Endothelial cell of umbilical vein (primary cell): ENCODE results near the gene ARSJ. TPM values are rescaled to one million over a fixed set of nuclear protein-coding genes. Genes with fewer than 3 reads are reported as not detected.

ENCODE experiments used
- Bru-seq: library from RNA; stranded (reverse); fragments of 400-500 nt; gene quantifications from one replicate; lab custom pipeline; 2021; lab: Mats Ljungman, UMichigan
- BruChase-seq, 2 experiments: library from RNA; stranded (reverse); fragments of 400-500 nt; gene quantifications; one replicate each; lab custom pipeline; 2021; lab: Mats Ljungman, UMichigan
- BruUV-seq: library from RNA; stranded (reverse); fragments of 400-500 nt; replicated peaks from 2 replicates; lab custom pipeline; 2021; lab: Mats Ljungman, UMichigan
- CTCF ChIA-PET: fragments of 300-600, 350-600 bp; sonication (Branson Sonifier 250); formaldehyde crosslinking; loops from one replicate; lab custom pipeline; 2021; ENCODE audit warnings: antibody characterized with exemption, inconsistent platforms; lab: Charles Lee
- POLR2A ChIA-PET: fragments of 300-600, 350-600 bp; sonication (Branson Sonifier 250); formaldehyde crosslinking; loops from one replicate; lab custom pipeline; 2021; ENCODE audit warnings: antibody characterized with exemption, inconsistent platforms; lab: Charles Lee
- DNase-seq: peaks from one replicate; pipeline ENCODE4 v3.0.0-alpha.2; 2011; ENCODE audit warnings: low read depth, low spot score
- FAIRE-seq: peaks from 2 replicates; lab custom pipeline; 2011; peaks lifted over from hg19 to GRCh38; lab: Jason Lieb, UNC
- H2AFZ ChIP-seq: 2 replicates; pipeline ENCODE4 v1.6.0; 2012; ENCODE audit warnings: low read depth, low read length, control low read depth, inconsistent platforms
- H3K27ac ChIP-seq: 2 replicates; pipeline ENCODE4 v1.5.1; 2011; ENCODE audit warnings: low read depth, mild to moderate bottlenecking, control low read depth, low read length, moderate library complexity; ENCODE audit not compliant: insufficient read depth
- H3K27me3 ChIP-seq, 2 experiments: 2 replicates each; pipeline versions ENCODE4 v1.6.0 to v1.6.1; 2011; ENCODE audit warnings: low read length in 2 of 2, mixed read lengths in 1 of 2; ENCODE audit not compliant: control insufficient read depth in 2 of 2, insufficient read depth in 2 of 2
- H3K36me3 ChIP-seq, 2 experiments: 2 replicates in 1 of 2; 3 replicates in 1 of 2; pipeline ENCODE4 v1.5.1; 2011; ENCODE audit warnings: low read length in 2 of 2, mild to moderate bottlenecking in 1 of 2, moderate library complexity in 1 of 2; ENCODE audit not compliant: control insufficient read depth in 2 of 2, insufficient read depth in 2 of 2; ENCODE audit errors: extremely low read depth in 1 of 2
- H3K4me1 ChIP-seq: 3 replicates; pipeline ENCODE4 v1.5.1; 2011; ENCODE audit warnings: mild to moderate bottlenecking, low read length; ENCODE audit not compliant: control insufficient read depth, insufficient read depth; ENCODE audit errors: extremely low read depth
- H3K4me2 ChIP-seq: 2 replicates; pipeline ENCODE4 v1.6.1; 2011; ENCODE audit warnings: low read length, control low read depth, mixed read lengths; ENCODE audit not compliant: insufficient read depth
- H3K4me3 ChIP-seq, 3 experiments: fragments of 200-600 bp in 1 of 3; sonication (generic), shearing (Covaris generic) in 1 of 3; replicated peaks in 1 of 3; 2 replicates each; pipeline ENCODE4 v1.5.1; 2011 to 2016; ENCODE audit warnings: control low read depth in 3 of 3, low read length in 3 of 3, mild to moderate bottlenecking in 2 of 3, inconsistent platforms in 1 of 3, low read depth in 1 of 3, moderate library complexity in 1 of 3; ENCODE audit not compliant: insufficient read depth in 1 of 3
- H3K79me2 ChIP-seq: 2 replicates; pipeline ENCODE4 v1.6.0; 2012; ENCODE audit warnings: low read length, inconsistent platforms; ENCODE audit not compliant: control insufficient read depth, insufficient read depth
- H3K9ac ChIP-seq: replicated peaks from 2 replicates; pipeline ENCODE3; 2011; ENCODE audit warnings: low read length, control low read depth; ENCODE audit not compliant: insufficient read depth; ENCODE audit errors: extremely low read depth
- H3K9me1 ChIP-seq: replicated peaks from 3 replicates; pipeline ENCODE4 v1.6.0; 2011; ENCODE audit warnings: mild to moderate bottlenecking, low read length; ENCODE audit not compliant: control insufficient read depth, insufficient read depth; ENCODE audit errors: extremely low read depth
- H3K9me3 ChIP-seq: replicated peaks from 2 replicates; pipeline ENCODE4 v1.5.1; 2012; ENCODE audit warnings: low read length, inconsistent platforms; ENCODE audit not compliant: control insufficient read depth, insufficient read depth
- H4K20me1 ChIP-seq: replicated peaks from 2 replicates; pipeline ENCODE3; 2011; ENCODE audit warnings: mild to moderate bottlenecking, low read length; ENCODE audit not compliant: control insufficient read depth, insufficient read depth; ENCODE audit errors: extremely low read depth
- EZH2 ChIP-seq: IDR thresholded peaks from 2 replicates; pipeline ENCODE4 v1.6.1; 2012; ENCODE audit warnings: borderline replicate concordance, low read depth, mild to moderate bottlenecking, moderate library complexity, low read length, inconsistent platforms; ENCODE audit not compliant: severe bottlenecking
- FOS ChIP-seq: IDR thresholded peaks from 2 replicates; pipeline ENCODE4 v1.6.1; 2011; ENCODE audit warnings: mild to moderate bottlenecking, low read length, moderate library complexity, borderline replicate concordance; ENCODE audit not compliant: insufficient read depth
- GATA2 ChIP-seq: IDR thresholded peaks from 2 replicates; pipeline ENCODE4 v1.7.0; 2011; ENCODE audit warnings: low read depth, mild to moderate bottlenecking, moderate library complexity, mixed read lengths, low read length; ENCODE audit not compliant: insufficient read length, insufficient read depth
- JUN ChIP-seq: IDR thresholded peaks from 2 replicates; pipeline ENCODE4 v1.6.1; 2011; ENCODE audit warnings: borderline replicate concordance, low read depth; ENCODE audit not compliant: insufficient read length, insufficient read depth
- MYC ChIP-seq: IDR thresholded peaks from one replicate; pipeline ENCODE4 v1.6.1; 2011; ENCODE audit warnings: mild to moderate bottlenecking, low read depth, low read length
- POLR2A ChIP-seq: IDR thresholded peaks from 2 replicates; pipeline ENCODE4 v1.6.1; 2012; ENCODE audit warnings: low read depth, mild to moderate bottlenecking, control low read depth, low read length
- POLR2AphosphoS5 ChIP-seq: IDR thresholded peaks from 2 replicates; pipeline ENCODE4 v1.6.1; 2012; ENCODE audit warnings: low read depth, mild to moderate bottlenecking, control low read depth, low read length, moderate library complexity; ENCODE audit not compliant: insufficient read depth
- dilution Hi-C: fragments of 300-500 bp; cut with MboI; formaldehyde crosslinking; loops from one replicate; pipeline ENCODE4 v1.15.0; 2019; ENCODE audit warnings: low sequenced_read_pairs; ENCODE audit not compliant: extremely low pct_ligation_motif_present
- intact Hi-C: fragments of 100-400 bp; cut with micrococcal nuclease; formaldehyde crosslinking; loops from one replicate; pipeline ENCODE4 v1.10.0; 2022
- long read RNA-seq: library from polyadenylated mRNA; stranded (forward); transcript quantifications from one replicate; pipeline ENCODE4 v2.0.0, GENCODE V29; 2021
- polyA minus RNA-seq, 3 experiments: library from RNA; depleted of rRNA, polyadenylated mRNA; stranded (reverse); fragments of >200 nt; gene quantifications; 1 replicate in 1 of 3; 2 replicates in 2 of 3; pipeline ENCODE4 v1.2.3, GENCODE V29; 2011
- polyA plus RNA-seq, 4 experiments: library from polyadenylated mRNA; depleted of rRNA in 3 of 4; stranded (reverse) in 3 of 4; unstranded in 1 of 4; fragments of >200 nt; gene quantifications; 2 replicates each; pipeline versions ENCODE4 v1.2.1 to v1.2.3, GENCODE V29; 2011 to 2012; ENCODE audit warnings: missing spikeins in 1 of 4
- total RNA-seq: library from RNA; stranded (reverse); gene quantifications from 2 replicates; pipeline ENCODE4 v1.2.3, GENCODE V29; 2021
- TF ChIP-seq, protein P1 (sequence below), 2 donors: IDR thresholded peaks; 1 replicate in 1 of 2; 2 replicates in 1 of 2; pipeline ENCODE4 v1.5.1; 2011; ENCODE audit warnings: low read length in 2 of 2, mild to moderate bottlenecking in 2 of 2, moderate library complexity in 2 of 2, control low read depth in 1 of 2, inconsistent platforms in 1 of 2, low read depth in 1 of 2; ENCODE audit not compliant: insufficient read depth in 1 of 2; ENCODE audit errors: extremely low read depth in 1 of 2
- TF ChIP-seq, protein P2 (sequence below): IDR thresholded peaks from 2 replicates; pipeline ENCODE4 v1.6.1; 2011; ENCODE audit not compliant: insufficient read depth, insufficient read length

The ARSJ gene
- total RNA-seq (44.0 and 50.0 TPM in 2 replicates), polyA plus RNA-seq (16.3 and 21.9 TPM in 2 replicates), polyA minus RNA-seq (45.1 and 46.4 TPM in 2 replicates), Bru-seq, nascent RNA (percentile 95 among the genes with signal in this experiment), BruChase-seq, experiment 1, labeled RNA remaining after a 6-hour chase (percentile 73 among the genes with signal in this experiment), BruChase-seq, experiment 2, labeled RNA remaining after a 2-hour chase (percentile 75 among the genes with signal in this experiment)
- 21.2 and 22.9 TPM in 2 replicates for polyA plus RNA-seq (2011; cell fraction: cytosol; rRNA removed)
- 30.7 and 36.0 TPM in 2 replicates for polyA plus RNA-seq (2011; cell fraction: nucleus; rRNA removed)
- polyA plus RNA-seq (2012) = 37.8 and 39.0 TPM in 2 replicates
- 0.41 TPM for polyA minus RNA-seq (2011; cell fraction: cytosol; rRNA and poly(A)+ RNA removed)
- polyA minus RNA-seq (2011; cell fraction: nucleus; rRNA and poly(A)+ RNA removed) = 120 and 128 TPM in 2 replicates
- long read RNA-seq, partial matches to known transcripts = 27 of 69 reads
- long read RNA-seq, other reads (novel, unspliced or antisense) = 42 of 69 reads

DNA sequence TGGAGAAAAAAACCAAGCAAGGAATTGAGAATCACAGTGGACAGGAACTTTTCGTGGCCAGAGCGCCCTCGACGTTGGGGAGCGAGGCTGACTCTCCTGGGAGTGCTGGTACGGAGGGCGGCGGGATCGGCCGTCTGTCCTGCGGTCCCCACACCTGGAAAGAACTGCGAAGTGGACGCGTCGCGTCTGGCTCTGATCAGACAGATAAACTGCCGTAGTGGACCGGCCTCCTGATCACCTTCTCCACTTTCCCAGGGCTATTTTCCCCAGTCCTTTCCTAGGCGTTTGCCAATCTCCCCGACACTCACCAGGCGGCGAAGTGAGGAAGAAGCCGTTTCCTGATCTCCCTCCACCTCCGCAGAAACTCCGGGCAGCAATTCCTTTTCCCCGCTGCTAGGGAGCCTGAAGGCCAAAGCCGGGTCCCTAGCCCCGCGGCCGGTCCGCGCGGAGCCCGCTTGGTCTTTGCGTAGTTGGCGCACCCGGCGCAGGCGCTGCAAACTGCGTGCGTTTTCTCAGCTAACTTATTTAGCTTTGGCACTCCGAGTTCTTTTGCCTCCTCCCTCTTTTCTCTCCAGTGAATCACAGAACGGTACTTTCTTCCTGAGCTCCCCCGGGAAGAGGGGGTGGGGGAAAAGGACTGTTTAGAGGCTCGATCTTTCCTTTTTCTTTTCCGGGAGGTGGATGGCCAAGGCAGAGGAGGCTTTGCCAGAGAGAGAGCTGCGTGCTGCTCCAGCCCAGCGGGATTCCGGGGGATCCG, at the start of gene ARSJ:
TSS of gene ARSJ (minus strand) at position 500 of the 757 bp plus-strand sequence. CDS start 813 bp downstream, outside the sequence.
- ChIA-PET POLR2A (interaction anchor here (0.7 to 2.7 kb wide), 6 partner anchors 20 to 109 kb away, joined by 3 to 16 read pairs (median 4); no protein-coding TSS in a partner anchor), CTCF (interaction anchor here (0.8 to 2.1 kb wide), 17 partner anchors 10 to 585 kb away, joined by 3 to 13 read pairs (median 4); no protein-coding TSS in a partner anchor)
- H3K9me3 ChIP-seq = no peaks in the 10 kb centered on the region
- no peaks in the 10 kb centered on the region for H4K20me1 ChIP-seq
- dilution Hi-C loops (no loop called here), intact Hi-C loops (loop anchor here (1.0 to 10.0 kb wide), 6 partner anchors 36 to 512 kb away; no protein-coding TSS in a partner anchor)
- BruUV-seq = TSS peak; percentile 41
- peak within 1 kb of the TSS; percentile 45 for H2AFZ ChIP-seq
- peak within 1 kb of the TSS; percentile 95 for H3K4me2 ChIP-seq
- no peaks in the 10 kb centered on the region for H3K27me3 ChIP-seq
- H3K79me2 ChIP-seq = peaks cover 67% of the 10 kb centered on the region
- FAIRE-seq (peak; percentile 56), DNase-seq (peak; percentile 82)
- H3K27ac ChIP-seq = peak within 1 kb of the TSS; percentile 92
- H3K4me3 ChIP-seq = peak within 1 kb of the TSS; percentile 92 to 98 (median 97)
- no peaks in the 10 kb centered on the region for H3K36me3 ChIP-seq
- no peaks in the 10 kb centered on the region for H3K9me1 ChIP-seq
- TF ChIP-seq FOS = peak; percentile 54
- TF ChIP-seq, protein P1, sequence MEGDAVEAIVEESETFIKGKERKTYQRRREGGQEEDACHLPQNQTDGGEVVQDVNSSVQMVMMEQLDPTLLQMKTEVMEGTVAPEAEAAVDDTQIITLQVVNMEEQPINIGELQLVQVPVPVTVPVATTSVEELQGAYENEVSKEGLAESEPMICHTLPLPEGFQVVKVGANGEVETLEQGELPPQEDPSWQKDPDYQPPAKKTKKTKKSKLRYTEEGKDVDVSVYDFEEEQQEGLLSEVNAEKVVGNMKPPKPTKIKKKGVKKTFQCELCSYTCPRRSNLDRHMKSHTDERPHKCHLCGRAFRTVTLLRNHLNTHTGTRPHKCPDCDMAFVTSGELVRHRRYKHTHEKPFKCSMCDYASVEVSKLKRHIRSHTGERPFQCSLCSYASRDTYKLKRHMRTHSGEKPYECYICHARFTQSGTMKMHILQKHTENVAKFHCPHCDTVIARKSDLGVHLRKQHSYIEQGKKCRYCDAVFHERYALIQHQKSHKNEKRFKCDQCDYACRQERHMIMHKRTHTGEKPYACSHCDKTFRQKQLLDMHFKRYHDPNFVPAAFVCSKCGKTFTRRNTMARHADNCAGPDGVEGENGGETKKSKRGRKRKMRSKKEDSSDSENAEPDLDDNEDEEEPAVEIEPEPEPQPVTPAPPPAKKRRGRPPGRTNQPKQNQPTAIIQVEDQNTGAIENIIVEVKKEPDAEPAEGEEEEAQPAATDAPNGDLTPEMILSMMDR (IDR thresholded peaks at IDR 0.05; ENCODE audit: extremely low read depth in 1 of 2, insufficient read depth in 1 of 2, low read depth in 1 of 2, low read length in 2 of 2) = peak in 1 of 2 donors; percentile 3
- TF ChIP-seq GATA2 = peak; percentile 23
- TF ChIP-seq MYC = no peak
- peak; percentile 86 for TF ChIP-seq POLR2A
- TF ChIP-seq POLR2AphosphoS5 = peak; percentile 76
- TF ChIP-seq, protein P2, sequence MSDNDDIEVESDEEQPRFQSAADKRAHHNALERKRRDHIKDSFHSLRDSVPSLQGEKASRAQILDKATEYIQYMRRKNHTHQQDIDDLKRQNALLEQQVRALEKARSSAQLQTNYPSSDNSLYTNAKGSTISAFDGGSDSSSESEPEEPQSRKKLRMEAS = no peak
- TF ChIP-seq JUN = no peak
- TF ChIP-seq EZH2 = no peak
- peaks cover 12% of the 10 kb centered on the region for H3K4me1 ChIP-seq
- peak within 1 kb of the TSS; percentile 93 for H3K9ac ChIP-seq
